NCI-H1930 (cell line): ENCODE results near the gene SCEL.
"Not testable (repeated sequence)": the region's sequence is repeated elsewhere in the genome, so short reads cannot be mapped to it uniquely, and the experiment has no call there.

Experiments used
- DNase-seq, 2 experiments: peaks; one replicate each; lab custom pipeline; 2025; lab: John Stamatoyannopoulos, UW

SCEL gene

DNA sequence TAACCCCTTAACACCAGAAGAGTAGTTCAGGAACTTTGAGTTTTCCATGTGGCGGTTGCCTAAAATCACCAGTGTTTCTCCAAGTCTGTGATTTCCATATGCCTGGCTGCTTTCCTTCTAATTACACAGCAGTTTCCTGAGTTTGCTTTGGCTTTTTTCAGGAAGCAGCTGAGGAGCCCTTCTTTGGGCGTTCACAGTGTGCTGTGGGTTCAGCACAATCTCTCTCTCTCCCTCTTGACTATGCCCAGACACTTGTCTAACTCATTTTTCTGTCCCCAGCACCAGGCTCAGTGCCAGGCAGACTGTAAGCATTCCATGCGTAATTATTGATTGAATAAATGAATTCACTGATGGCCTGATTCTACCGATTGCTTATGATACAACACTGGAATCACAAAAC, 19.7 kb downstream of the SCEL start:
- no peak for DNase-seq

DNA sequence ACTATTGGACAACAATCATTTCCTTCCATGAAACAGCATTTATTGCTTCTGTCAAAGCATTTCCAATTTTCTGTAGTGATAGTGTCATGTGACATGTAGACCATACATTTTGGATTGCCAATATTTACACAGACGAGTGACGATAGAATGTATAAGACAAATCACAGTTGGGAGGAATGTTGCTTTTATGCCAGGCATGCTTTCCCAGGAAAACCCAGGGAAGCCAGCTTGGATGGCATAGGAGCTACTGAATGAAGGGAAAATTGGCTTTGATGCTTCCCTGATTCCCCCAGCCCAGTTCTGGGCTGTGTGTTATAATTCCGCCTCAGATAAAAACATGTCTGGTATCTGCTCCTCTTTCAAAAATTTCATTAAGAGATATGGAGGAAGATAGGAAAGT, 22.5 kb downstream of the SCEL start:
- DNase-seq: no peak

DNA sequence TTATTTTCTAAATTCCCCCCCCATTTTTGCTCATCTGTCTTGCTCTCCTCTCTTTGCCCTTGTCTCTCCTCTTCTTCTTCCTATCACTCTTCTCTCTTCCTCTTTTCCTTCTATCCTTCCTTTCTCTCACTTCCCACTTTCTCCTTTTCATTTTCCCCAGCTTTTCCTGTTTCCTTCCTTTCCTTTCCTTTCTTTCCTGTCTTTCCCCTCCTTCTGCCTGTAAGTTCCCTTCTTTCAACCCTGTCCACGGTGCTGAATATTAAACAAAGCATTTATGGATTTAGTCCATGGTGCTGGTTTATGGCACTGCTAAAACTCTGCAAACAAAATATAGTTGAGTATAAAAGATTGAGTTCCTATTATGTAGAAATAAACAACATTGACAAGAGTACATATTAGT, 27.6 kb downstream of the SCEL start:
- DNase-seq: no peak

GRCh38 chr13:77565635-77566034, 30.1 kb downstream of the SCEL start:
- peak; percentile 7 to 23 for DNase-seq

GRCh38 chr13:77571956-77572355, 36.5 kb downstream of the SCEL start:
- no peak for DNase-seq

- DNase-seq: no peak
These were observed 38.6 kb downstream of the SCEL start for GRCh38 chr13:77574096-77574495.

GRCh38 chr13:77579959-77580358, 44.5 kb downstream of the SCEL start:
- no peak for DNase-seq

- DNase-seq: no peak
These were observed 45.2 kb downstream of the SCEL start for GRCh38 chr13:77580748-77581147.

DNA sequence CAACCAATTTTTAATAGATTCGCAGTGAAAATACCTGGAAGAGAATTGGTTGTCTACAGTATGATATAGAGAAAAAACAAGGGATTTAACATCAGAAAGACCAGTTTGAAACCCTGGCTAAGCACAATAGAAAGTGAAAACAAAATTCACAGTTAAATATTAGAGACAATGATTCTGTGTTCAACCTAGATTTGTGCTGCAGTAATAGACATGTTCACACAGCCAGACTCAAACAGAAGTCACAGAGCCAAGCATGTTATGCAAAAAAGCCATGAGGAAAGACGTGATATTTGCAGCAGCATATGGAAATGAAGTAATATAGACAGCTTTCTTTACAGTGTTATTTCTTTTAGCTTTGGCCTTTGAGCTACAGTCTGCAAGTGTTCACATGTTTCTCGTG, 48.1 kb downstream of the SCEL start:
- DNase-seq: no peak

DNA sequence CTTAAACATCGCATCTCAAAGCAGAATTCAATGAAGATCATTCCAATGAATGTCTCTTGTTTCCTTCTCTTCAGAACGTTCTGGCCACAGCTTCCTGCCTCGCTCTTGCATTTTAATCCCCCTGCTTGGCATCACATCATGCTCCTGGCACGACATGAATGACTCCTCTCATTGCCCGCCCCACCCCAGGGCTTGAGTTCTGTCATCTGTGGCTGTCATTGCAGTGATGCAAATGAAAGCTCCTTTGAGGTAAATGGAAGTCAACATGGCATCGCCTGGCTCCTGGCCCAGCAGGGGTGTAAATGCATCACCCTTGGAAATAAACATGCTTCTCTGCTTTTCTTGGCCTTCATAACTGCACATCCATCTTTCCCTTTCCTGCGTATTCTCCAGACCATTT, 48.6 kb downstream of the SCEL start:
- no peak for DNase-seq

- no peak for DNase-seq
These were observed 59.8 kb downstream of the SCEL start for GRCh38 chr13:77595166-77595810.

GRCh38 chr13:77596777-77597176, 61.3 kb downstream of the SCEL start:
- DNase-seq: no peak

DNA sequence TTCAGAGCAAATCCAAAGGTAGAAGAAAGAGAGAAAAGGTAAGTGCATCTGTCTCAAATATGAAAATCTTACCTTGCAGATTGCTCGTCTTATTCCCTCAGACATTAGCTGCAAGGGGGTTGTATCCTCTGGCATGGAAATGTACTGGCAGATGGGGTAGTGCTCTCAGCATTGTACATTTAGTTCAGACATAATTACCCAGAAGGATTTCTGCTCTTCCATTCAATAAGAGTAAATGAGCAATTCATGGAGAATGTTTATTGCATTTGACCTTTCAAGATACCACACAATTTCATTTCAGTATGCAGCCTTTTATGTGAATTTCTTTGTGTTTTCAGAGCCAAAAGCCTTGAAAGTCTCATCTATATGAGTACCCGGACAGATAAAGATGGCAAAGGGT, 63.8 kb downstream of the SCEL start:
- DNase-seq: no peak

DNA sequence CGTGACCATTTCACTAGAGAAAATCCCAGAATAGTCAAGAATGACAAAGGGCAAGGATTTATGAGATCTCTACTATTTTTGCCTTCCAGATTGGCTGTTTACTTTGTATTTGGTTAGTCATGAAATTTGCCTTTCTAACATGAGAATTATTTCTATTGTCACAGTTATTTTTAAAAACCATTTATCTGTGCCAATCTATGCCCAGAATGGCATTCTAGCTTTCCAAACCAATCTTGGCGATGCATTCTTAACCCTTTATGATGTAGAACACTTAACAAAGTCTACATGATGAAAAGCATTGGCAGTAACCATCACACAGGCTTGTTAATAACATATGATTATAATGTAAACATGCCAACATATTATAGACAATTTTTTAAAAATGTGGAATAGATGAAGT, 65.2 kb downstream of the SCEL start:
- no peak for DNase-seq

DNA sequence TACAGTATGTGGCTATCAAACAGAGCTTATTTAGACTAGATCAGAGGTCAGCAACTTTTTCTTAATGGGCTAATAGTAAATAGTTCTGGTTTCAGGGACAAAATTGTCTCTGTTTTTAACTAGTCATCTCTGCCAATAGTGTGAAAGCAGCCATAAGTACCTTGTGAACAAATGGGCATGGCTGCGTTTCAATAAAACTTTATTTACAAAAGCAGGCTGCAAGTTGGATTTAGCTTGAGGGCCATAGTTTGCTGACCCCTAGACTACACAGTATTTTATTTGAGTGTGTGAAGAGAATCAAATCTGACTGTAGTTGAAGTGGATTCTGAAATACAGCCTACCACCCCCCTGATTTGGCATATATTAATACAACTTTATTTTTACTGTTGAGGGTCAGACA, 75.6 kb downstream of the SCEL start:
- no peak for DNase-seq

DNA sequence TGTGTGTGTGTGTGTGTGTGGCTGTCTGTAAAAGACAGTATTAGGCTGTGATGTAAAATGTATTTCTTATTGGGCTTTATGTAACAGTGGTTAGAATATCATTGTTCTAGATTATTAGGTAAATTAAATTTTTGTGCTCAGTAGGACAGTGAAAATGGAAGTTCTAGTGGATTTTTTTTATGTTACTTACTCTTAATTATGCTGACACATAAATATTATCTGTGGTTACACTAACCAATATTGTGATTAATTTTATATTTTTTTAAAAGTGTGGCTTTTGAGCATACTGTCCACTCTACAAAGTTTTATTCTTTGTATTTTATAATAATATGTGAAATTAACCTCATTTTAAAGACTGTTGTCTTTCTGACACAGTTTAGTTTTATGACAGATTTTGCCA, 80.5 kb downstream of the SCEL start:
- DNase-seq: no peak

DNA sequence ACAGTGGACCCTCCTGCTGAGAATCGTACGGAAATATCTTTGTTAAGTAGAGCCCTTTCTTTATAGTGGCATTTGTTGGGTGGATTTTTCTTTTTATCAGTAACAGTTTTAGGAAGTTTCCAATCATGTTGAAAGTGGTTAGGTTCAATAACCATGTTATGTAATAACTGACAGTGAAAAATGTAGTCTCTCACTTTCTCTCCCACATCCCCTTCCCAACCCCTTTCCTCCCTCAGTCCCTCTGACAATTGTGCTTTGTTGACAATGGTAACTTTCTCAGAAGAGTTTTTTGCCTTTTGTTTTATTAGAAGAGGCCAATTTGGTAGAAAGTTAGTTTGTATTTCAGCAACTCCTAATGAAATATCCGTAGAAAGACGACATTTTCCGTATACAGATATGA, 84.1 kb downstream of the SCEL start:
- DNase-seq: no peak

- DNase-seq: no peak
These were observed 84.6 kb downstream of the SCEL start for GRCh38 chr13:77620138-77620537.

- DNase-seq: no peak
These were observed 88.3 kb downstream of the SCEL start for GRCh38 chr13:77623806-77624205.

GRCh38 chr13:77628170-77628569, 92.7 kb downstream of the SCEL start:
- DNase-seq: no peak

- no peak for DNase-seq
These were observed 102.1 kb downstream of the SCEL start for GRCh38 chr13:77637588-77637987.

DNA sequence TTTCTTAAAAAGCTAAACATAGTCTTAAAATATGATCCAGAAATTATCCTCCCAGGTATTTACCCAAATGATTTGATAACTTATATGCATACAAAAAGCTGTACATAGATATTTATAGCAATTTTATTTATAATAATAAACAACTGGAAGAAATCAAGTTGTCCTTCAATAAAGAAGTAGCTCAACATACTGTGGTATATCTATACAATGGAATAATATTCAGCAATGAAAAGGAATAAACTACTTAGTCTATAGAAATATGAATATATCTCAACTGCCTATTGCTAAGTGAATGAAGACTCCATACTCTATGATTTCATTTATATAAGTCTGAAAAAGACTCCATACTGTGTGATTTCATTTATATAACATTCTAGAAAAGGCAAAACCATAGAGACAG, 114.9 kb downstream of the SCEL start:
- DNase-seq: no peak

- DNase-seq: no peak
These were observed 117.8 kb downstream of the SCEL start for GRCh38 chr13:77653301-77653700.

DNA sequence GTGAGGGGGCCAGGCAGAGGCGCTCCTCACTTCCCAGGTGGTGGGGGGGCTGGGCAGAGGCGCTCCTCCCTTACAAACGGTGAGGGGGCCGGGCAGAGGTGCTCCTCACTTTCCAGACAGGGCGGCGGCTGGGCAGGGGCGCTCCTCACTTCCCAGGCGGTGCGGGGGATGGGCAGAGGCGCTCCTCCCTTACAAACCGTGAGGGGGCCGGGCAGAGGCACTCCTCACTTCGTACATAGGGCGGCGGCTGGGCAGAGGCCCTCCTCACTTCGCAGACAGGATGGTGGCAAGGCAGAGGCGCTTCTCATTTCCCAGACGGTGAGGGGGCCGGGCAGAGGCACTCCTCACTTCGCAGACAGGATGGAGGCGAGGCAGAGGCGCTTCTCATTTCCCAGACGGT, 124.5 kb downstream of the SCEL start:
- DNase-seq: not testable (repeated sequence)

- no peak for DNase-seq
These were observed 125.3 kb downstream of the SCEL start for GRCh38 chr13:77660841-77661250.
